IPS-18c (cell line): Measurements from ENCODE around the gene LYST.
"Not testable (repeated sequence)": the region's sequence is repeated elsewhere in the genome, so short reads cannot be mapped to it uniquely, and the experiment has no call there.

ENCODE experiments used
- H3K4me3 ChIP-seq: 2 replicates; pipeline ENCODE4 v1.7.0; 2013; ENCODE audit warnings: low read depth, mild to moderate bottlenecking, low read length, moderate library complexity; ENCODE audit not compliant: insufficient read depth
- H3K9me3 ChIP-seq: one replicate; pipeline ENCODE4 v1.6.1; 2013; ENCODE audit warnings: mild to moderate bottlenecking, low read length, moderate library complexity; ENCODE audit not compliant: control insufficient read depth, insufficient read depth

The LYST gene

GRCh38 chr1:235648407-235648907 lies 218.2 kb downstream of the LYST start:
- H3K9me3 ChIP-seq = peaks cover 2% of the 10 kb centered on the region
- H3K4me3 ChIP-seq = peak overlapping the region; percentile 68

- H3K9me3 ChIP-seq, H3K4me3 ChIP-seq: not testable (repeated sequence)
These were observed 219.2 kb downstream of the LYST start for GRCh38 chr1:235647537-235647936.

- H3K9me3 ChIP-seq = peaks cover 2% of the 10 kb centered on the region
- H3K4me3 ChIP-seq = no peak overlapping the region
These were observed 220.2 kb downstream of the LYST start for GRCh38 chr1:235646463-235646862.

- Histone ChIP-seq H3K9me3 (peaks cover 2% of the 10 kb centered on the region), H3K4me3 (no peak overlapping the region)
These were observed 221.9 kb downstream of the LYST start for GRCh38 chr1:235644693-235645305.

- H3K9me3 ChIP-seq = peaks cover 2% of the 10 kb centered on the region
- no peak overlapping the region; the same call in 1 of the 2 replicates for H3K4me3 ChIP-seq
These were observed 222.6 kb downstream of the LYST start for GRCh38 chr1:235643837-235644692.

GRCh38 chr1:235642943-235643371 lies 223.7 kb downstream of the LYST start:
- Histone ChIP-seq H3K4me3 (peak overlapping the region; percentile 20; the same call in 1 of the 2 replicates), H3K9me3 (peaks cover 2% of the 10 kb centered on the region)

- H3K4me3 ChIP-seq = no peak overlapping the region; the same call in 1 of the 2 replicates
These were observed 224.4 kb downstream of the LYST start for GRCh38 chr1:235642011-235642942.

GRCh38 chr1:235640580-235640979 lies 226.1 kb downstream of the LYST start:
- Histone ChIP-seq H3K9me3 (peaks cover 2% of the 10 kb centered on the region), H3K4me3 (no peak overlapping the region)

More at GRCh38 chr1:235642011-235642942, 224.4 kb downstream of the LYST start:
- H3K9me3 ChIP-seq = peaks cover 2% of the 10 kb centered on the region

GRCh38 chr1:235639226-235640205 lies 227.2 kb downstream of the LYST start:
- no peak overlapping the region for H3K4me3 ChIP-seq

GRCh38 chr1:235638612-235639011 lies 228.1 kb downstream of the LYST start:
- not testable (repeated sequence) for H3K9me3 ChIP-seq, H3K4me3 ChIP-seq

More at GRCh38 chr1:235639226-235640205, 227.2 kb downstream of the LYST start:
- H3K9me3 ChIP-seq = no peaks in the 10 kb centered on the region

GRCh38 chr1:235637756-235638534 lies 228.8 kb downstream of the LYST start:
- Histone ChIP-seq H3K4me3 (no peak overlapping the region), H3K9me3 (no peaks in the 10 kb centered on the region)

GRCh38 chr1:235635938-235636662 lies 230.6 kb downstream of the LYST start:
- Histone ChIP-seq H3K4me3 (no peak overlapping the region), H3K9me3 (no peaks in the 10 kb centered on the region)

GRCh38 chr1:235632506-235633401 lies 234.0 kb downstream of the LYST start:
- no peak overlapping the region for H3K4me3 ChIP-seq

GRCh38 chr1:235631816-235632215 lies 234.9 kb downstream of the LYST start:
- Histone ChIP-seq H3K4me3 (no peak overlapping the region), H3K9me3 (no peaks in the 10 kb centered on the region)

More at GRCh38 chr1:235632506-235633401, 234.0 kb downstream of the LYST start:
- H3K9me3 ChIP-seq = no peaks in the 10 kb centered on the region
